AG10803 (cell line): ENCODE data around the gene DNAH14.

Source experiments
- DNase-seq: peaks from one replicate; pipeline ENCODE4 v3.0.0; 2010; ENCODE audit warnings: low read depth
- H3K4me3 ChIP-seq: 2 replicates; pipeline ENCODE4 v1.5.1; 2011; ENCODE audit warnings: mild to moderate bottlenecking, low read length, control low read depth
- TF ChIP-seq, protein P1 (sequence below): conservative IDR thresholded peaks from 2 replicates; pipeline ENCODE4 v1.5.1; 2011; ENCODE audit warnings: mild to moderate bottlenecking, low read length, control low read depth, inconsistent platforms

DNAH14 gene

GRCh38 chr1:225338545-225338944 is 409.1 kb downstream of the DNAH14 start:
- no peak for DNase-seq
- TF ChIP-seq, protein P1, sequence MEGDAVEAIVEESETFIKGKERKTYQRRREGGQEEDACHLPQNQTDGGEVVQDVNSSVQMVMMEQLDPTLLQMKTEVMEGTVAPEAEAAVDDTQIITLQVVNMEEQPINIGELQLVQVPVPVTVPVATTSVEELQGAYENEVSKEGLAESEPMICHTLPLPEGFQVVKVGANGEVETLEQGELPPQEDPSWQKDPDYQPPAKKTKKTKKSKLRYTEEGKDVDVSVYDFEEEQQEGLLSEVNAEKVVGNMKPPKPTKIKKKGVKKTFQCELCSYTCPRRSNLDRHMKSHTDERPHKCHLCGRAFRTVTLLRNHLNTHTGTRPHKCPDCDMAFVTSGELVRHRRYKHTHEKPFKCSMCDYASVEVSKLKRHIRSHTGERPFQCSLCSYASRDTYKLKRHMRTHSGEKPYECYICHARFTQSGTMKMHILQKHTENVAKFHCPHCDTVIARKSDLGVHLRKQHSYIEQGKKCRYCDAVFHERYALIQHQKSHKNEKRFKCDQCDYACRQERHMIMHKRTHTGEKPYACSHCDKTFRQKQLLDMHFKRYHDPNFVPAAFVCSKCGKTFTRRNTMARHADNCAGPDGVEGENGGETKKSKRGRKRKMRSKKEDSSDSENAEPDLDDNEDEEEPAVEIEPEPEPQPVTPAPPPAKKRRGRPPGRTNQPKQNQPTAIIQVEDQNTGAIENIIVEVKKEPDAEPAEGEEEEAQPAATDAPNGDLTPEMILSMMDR = no peak
- H3K4me3 ChIP-seq = no peak overlapping the region

DNA sequence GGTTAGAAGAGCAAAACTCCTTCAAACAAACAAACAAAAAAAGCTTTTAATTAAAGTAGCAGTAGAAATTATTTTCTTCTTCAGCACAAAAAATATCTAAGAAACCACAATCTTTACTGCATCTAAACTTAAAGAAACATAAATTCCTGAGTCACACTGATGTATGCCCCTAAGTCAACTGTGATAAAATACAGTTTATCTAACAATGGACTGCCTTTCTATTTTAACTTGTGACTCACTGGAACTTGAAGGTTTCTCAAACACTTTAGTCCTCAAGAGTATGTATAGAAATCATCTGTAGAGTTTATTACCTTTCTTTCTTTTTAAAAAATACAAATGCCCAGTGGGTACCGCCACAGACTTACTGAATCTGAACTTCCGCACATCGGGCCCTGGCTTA is 412.2 kb downstream of the DNAH14 start:
- TF ChIP-seq, protein P1 = no peak
- no peak overlapping the region for H3K4me3 ChIP-seq
- DNase-seq = no peak

- TF ChIP-seq, protein P1 = no peak
- H3K4me3 ChIP-seq = no peak overlapping the region
- DNase-seq = no peak
Observed at GRCh38 chr1:225342695-225343094, 413.2 kb downstream of the DNAH14 start.

GRCh38 chr1:225343618-225344017 is 414.1 kb downstream of the DNAH14 start:
- TF ChIP-seq, protein P1 = peak; percentile 32
- H3K4me3 ChIP-seq = no peak overlapping the region
- peak; percentile 1 for DNase-seq

DNA sequence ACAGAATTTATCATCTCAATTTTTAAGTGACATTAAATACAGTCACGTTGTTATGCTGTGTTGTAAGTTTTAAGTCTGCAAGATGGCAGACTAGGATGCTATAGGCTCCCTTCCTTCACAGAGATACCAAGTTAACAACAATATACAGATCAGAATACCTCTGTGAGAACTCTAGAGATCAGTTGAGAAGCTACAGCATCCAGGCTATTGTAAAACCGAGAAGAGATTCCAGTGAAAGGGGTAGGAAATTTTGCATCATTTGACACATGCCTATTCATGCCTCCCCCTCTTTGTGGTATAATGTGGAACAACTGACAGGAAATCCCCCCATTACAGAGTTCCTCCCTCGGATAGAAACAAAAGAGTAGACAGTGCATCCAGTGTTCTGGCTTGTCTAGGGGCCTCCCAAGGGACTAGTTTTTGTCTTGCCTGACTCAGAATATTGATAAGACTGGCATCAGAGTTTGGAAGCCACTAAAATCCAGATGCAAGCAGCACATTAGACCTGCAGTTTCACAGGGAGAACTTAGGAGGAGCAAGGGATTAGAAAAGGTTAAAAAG is 417.7 kb downstream of the DNAH14 start:
- TF ChIP-seq, protein P1 = no peak
- DNase-seq = no peak
- no peak overlapping the region for H3K4me3 ChIP-seq

- TF ChIP-seq, protein P1 = no peak
- no peak overlapping the region for H3K4me3 ChIP-seq
- no peak for DNase-seq
Observed at GRCh38 chr1:225348400-225348799, 418.9 kb downstream of the DNAH14 start.

- H3K4me3 ChIP-seq = no peak overlapping the region
- no peak for DNase-seq
- TF ChIP-seq, protein P1 = no peak
Observed at GRCh38 chr1:225349826-225350225, 420.4 kb downstream of the DNAH14 start.
